Coronary artery (tissue), 2 donors: ENCODE results near the gene MRPL45.

Experiments used
- DNase-seq: peaks from one replicate; pipeline ENCODE4 v3.0.0-alpha.2; 2017; ENCODE audit warnings: low spot score
- H3K27ac ChIP-seq, 2 donors: fragments of 200-600 bp; sonication (generic); one replicate each; pipeline ENCODE4 v1.5.1; 2016 to 2019
- H3K4me3 ChIP-seq: fragments of 200-600 bp; sonication (generic); 2 replicates; pipeline ENCODE4 v1.5.1; 2016; ENCODE audit warnings: mild to moderate bottlenecking, moderate library complexity
- TF ChIP-seq, protein P1 (sequence below): fragments of 200-600 bp; sonication (generic); IDR thresholded peaks from one replicate; pipeline ENCODE4 v1.5.1; 2019; ENCODE audit warnings: antibody characterized with exemption

The MRPL45 gene

GRCh38 chr17:38364741-38365140 is 67.8 kb downstream of the MRPL45 start:
- H3K27ac ChIP-seq: no peak overlapping the region
- H3K4me3 ChIP-seq: no peak overlapping the region
- TF ChIP-seq, protein P1, sequence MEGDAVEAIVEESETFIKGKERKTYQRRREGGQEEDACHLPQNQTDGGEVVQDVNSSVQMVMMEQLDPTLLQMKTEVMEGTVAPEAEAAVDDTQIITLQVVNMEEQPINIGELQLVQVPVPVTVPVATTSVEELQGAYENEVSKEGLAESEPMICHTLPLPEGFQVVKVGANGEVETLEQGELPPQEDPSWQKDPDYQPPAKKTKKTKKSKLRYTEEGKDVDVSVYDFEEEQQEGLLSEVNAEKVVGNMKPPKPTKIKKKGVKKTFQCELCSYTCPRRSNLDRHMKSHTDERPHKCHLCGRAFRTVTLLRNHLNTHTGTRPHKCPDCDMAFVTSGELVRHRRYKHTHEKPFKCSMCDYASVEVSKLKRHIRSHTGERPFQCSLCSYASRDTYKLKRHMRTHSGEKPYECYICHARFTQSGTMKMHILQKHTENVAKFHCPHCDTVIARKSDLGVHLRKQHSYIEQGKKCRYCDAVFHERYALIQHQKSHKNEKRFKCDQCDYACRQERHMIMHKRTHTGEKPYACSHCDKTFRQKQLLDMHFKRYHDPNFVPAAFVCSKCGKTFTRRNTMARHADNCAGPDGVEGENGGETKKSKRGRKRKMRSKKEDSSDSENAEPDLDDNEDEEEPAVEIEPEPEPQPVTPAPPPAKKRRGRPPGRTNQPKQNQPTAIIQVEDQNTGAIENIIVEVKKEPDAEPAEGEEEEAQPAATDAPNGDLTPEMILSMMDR: no peak
- DNase-seq: no peak

GRCh38 chr17:38369124-38369886 is 72.3 kb downstream of the MRPL45 start:
- no peak for DNase-seq
- TF ChIP-seq, protein P1: no peak
- no peak overlapping the region for H3K27ac ChIP-seq
- no peak overlapping the region for H3K4me3 ChIP-seq
